H1 (cell line): Measurements from ENCODE around the gene RGS6. TPM values are rescaled to one million over a fixed set of nuclear protein-coding genes. Genes with fewer than 3 reads are reported as not detected.

Source experiments
- CTCF ChIA-PET: fragments of 300-600 bp; sonication (Branson Sonifier 250); formaldehyde crosslinking; loops from one replicate; lab custom pipeline; 2021; ENCODE audit not compliant: partially characterized antibody; lab: Charles Lee
- POLR2A ChIA-PET: fragments of 300-600 bp; sonication (Branson Sonifier 250); formaldehyde crosslinking; loops from one replicate; lab custom pipeline; 2021; ENCODE audit warnings: inconsistent platforms; ENCODE audit not compliant: partially characterized antibody; lab: Charles Lee
- DNase-seq, 2 experiments: peaks; one replicate each; pipeline versions ENCODE4 v3.0.0 to v3.0.0-alpha.2; 2010 to 2022; ENCODE audit warnings: low spot score in 2 of 2, low read depth in 1 of 2, mixed read lengths in 1 of 2
- FAIRE-seq: peaks from 2 replicates; lab custom pipeline; 2011; peaks lifted over from hg19 to GRCh38; lab: Jason Lieb, UNC
- H2AFZ ChIP-seq: 2 replicates; pipeline ENCODE4 v1.8.1; 2012; ENCODE audit warnings: low read length, inconsistent platforms
- H2AK5ac ChIP-seq: 2 replicates; pipeline ENCODE4 v1.6.1; 2013; ENCODE audit warnings: low read depth, low read length
- H2BK120ac ChIP-seq: replicated peaks from 2 replicates; pipeline ENCODE3; 2013; ENCODE audit warnings: low read depth, low read length, inconsistent platforms
- H2BK12ac ChIP-seq: 2 replicates; pipeline ENCODE4 v1.6.1; 2013; ENCODE audit warnings: low read depth, low read length
- H2BK15ac ChIP-seq: 2 replicates; pipeline ENCODE4 v1.6.1; 2013; ENCODE audit warnings: low read length
- H2BK20ac ChIP-seq: 2 replicates; pipeline ENCODE4 v1.6.1; 2013; ENCODE audit warnings: low read length
- H2BK5ac ChIP-seq: 2 replicates; pipeline ENCODE4 v1.6.1; 2013; ENCODE audit warnings: low read depth, low read length
- H3K14ac ChIP-seq: 2 replicates; pipeline ENCODE4 v1.6.1; 2013; ENCODE audit warnings: inconsistent platforms; ENCODE audit not compliant: insufficient read length
- H3K18ac ChIP-seq: 2 replicates; pipeline ENCODE4 v1.6.1; 2013; ENCODE audit warnings: low read length; ENCODE audit errors: extremely low read depth
- H3K23ac ChIP-seq: 2 replicates; pipeline ENCODE4 v1.6.1; 2013; ENCODE audit warnings: inconsistent platforms; ENCODE audit not compliant: insufficient read length
- H3K23me2 ChIP-seq: 2 replicates; pipeline ENCODE4 v1.6.1; 2013; ENCODE audit warnings: low read depth, low read length
- H3K27ac ChIP-seq: 2 replicates; pipeline ENCODE4 v1.6.1; 2011; ENCODE audit warnings: low read depth, low read length, inconsistent platforms
- H3K27me3 ChIP-seq, 4 experiments: replicated peaks in 1 of 4; 1 replicate in 1 of 4; 2 replicates in 3 of 4; pipeline versions ENCODE4 v1.6.1 to v1.8.1; 2011 to 2013; ENCODE audit warnings: low read length in 3 of 4, mild to moderate bottlenecking in 3 of 4, inconsistent platforms in 2 of 4, mixed read lengths in 2 of 4, moderate library complexity in 1 of 4; ENCODE audit not compliant: control insufficient read depth in 3 of 4, insufficient read depth in 3 of 4; ENCODE audit errors: extremely low read depth in 1 of 4
- H3K36me3 ChIP-seq, 4 experiments: 2 replicates each; pipeline versions ENCODE4 v1.6.1 to v1.8.1; 2011 to 2013; ENCODE audit warnings: mild to moderate bottlenecking in 4 of 4, low read length in 3 of 4, moderate library complexity in 2 of 4, control low read depth in 1 of 4, inconsistent platforms in 1 of 4; ENCODE audit not compliant: insufficient read depth in 4 of 4, control insufficient read depth in 2 of 4
- H3K4ac ChIP-seq: replicated peaks from 2 replicates; pipeline ENCODE3; 2013; ENCODE audit warnings: low read length, low read depth, mixed read lengths, inconsistent platforms; ENCODE audit not compliant: insufficient read length
- H3K4me1 ChIP-seq, 4 experiments: replicated peaks in 1 of 4; 1 replicate in 1 of 4; 2 replicates in 3 of 4; pipeline versions ENCODE4 v1.6.1 to v1.8.1; 2011 to 2013; ENCODE audit warnings: low read length in 3 of 4, inconsistent platforms in 2 of 4, mixed read lengths in 1 of 4; ENCODE audit not compliant: insufficient read depth in 4 of 4, control insufficient read depth in 3 of 4
- H3K4me2 ChIP-seq, 2 experiments: 2 replicates each; pipeline versions ENCODE4 v1.6.1 to v1.8.1; 2011 to 2013; ENCODE audit warnings: low read depth in 2 of 2, low read length in 2 of 2, control low read depth in 1 of 2, inconsistent platforms in 1 of 2, mild to moderate bottlenecking in 1 of 2; ENCODE audit not compliant: insufficient read depth in 1 of 2
- H3K4me3 ChIP-seq, 4 experiments: fragments of 200-600, 300-600 bp in 1 of 4; sonication (generic), shearing (Covaris generic), sonication (Bioruptor Twin) in 1 of 4; 2 replicates each; pipeline versions ENCODE4 v1.5.1 to v1.8.1; 2011 to 2016; ENCODE audit warnings: low read length in 4 of 4, low read depth in 3 of 4, control low read depth in 2 of 4, inconsistent platforms in 2 of 4, mild to moderate bottlenecking in 2 of 4, mixed read lengths in 1 of 4, moderate library complexity in 1 of 4; ENCODE audit not compliant: insufficient read depth in 2 of 4; ENCODE audit errors: extremely low read depth in 1 of 4
- H3K56ac ChIP-seq: replicated peaks from 2 replicates; pipeline ENCODE3; 2013; ENCODE audit warnings: low read depth, mild to moderate bottlenecking, mixed read lengths, low read length, inconsistent platforms; ENCODE audit not compliant: insufficient read length
- H3K79me1 ChIP-seq: 2 replicates; pipeline ENCODE4 v1.6.1; 2013; ENCODE audit warnings: low read depth, low read length, control low read depth
- H3K79me2 ChIP-seq, 2 experiments: 2 replicates each; pipeline versions ENCODE4 v1.6.1 to v1.8.1; 2012 to 2013; ENCODE audit warnings: low read length in 2 of 2, mild to moderate bottlenecking in 2 of 2, inconsistent platforms in 1 of 2; ENCODE audit not compliant: insufficient read depth in 2 of 2, control insufficient read depth in 1 of 2
- H3K9ac ChIP-seq, 4 experiments: replicated peaks in 1 of 4; 1 replicate in 1 of 4; 2 replicates in 3 of 4; pipeline versions ENCODE4 v1.6.1 to v1.8.1; 2011 to 2013; ENCODE audit warnings: low read depth in 3 of 4, low read length in 3 of 4, control low read depth in 2 of 4, mild to moderate bottlenecking in 2 of 4, moderate library complexity in 2 of 4, inconsistent platforms in 1 of 4; ENCODE audit errors: extremely low read depth in 1 of 4
- H3K9me3 ChIP-seq, 2 experiments: 2 replicates each; pipeline versions ENCODE4 v1.6.1 to v1.8.1; 2012 to 2013; ENCODE audit warnings: mild to moderate bottlenecking in 2 of 2, moderate library complexity in 2 of 2, control low read depth in 1 of 2, inconsistent platforms in 1 of 2, low read depth in 1 of 2, low read length in 1 of 2, mixed read lengths in 1 of 2; ENCODE audit not compliant: insufficient read depth in 2 of 2
- H4K20me1 ChIP-seq, 2 experiments: replicated peaks in 1 of 2; 2 replicates each; pipeline versions ENCODE3 to v1.8.1; 2011 to 2013; ENCODE audit warnings: inconsistent platforms in 2 of 2, low read length in 2 of 2, mild to moderate bottlenecking in 1 of 2; ENCODE audit not compliant: insufficient read depth in 2 of 2, control insufficient read depth in 1 of 2
- H4K5ac ChIP-seq: 2 replicates; pipeline ENCODE4 v1.6.1; 2013; ENCODE audit warnings: low read length, low read depth, mixed read lengths, inconsistent platforms; ENCODE audit not compliant: insufficient read length
- H4K8ac ChIP-seq: 2 replicates; pipeline ENCODE4 v1.8.0; 2013; ENCODE audit warnings: mild to moderate bottlenecking, moderate library complexity, low read length, inconsistent platforms; ENCODE audit not compliant: insufficient read depth; ENCODE audit errors: extremely low read depth
- H4K91ac ChIP-seq: replicated peaks from 2 replicates; pipeline ENCODE3; 2013; ENCODE audit warnings: low read length, mixed read lengths, inconsistent platforms; ENCODE audit not compliant: insufficient read length
- EZH2 ChIP-seq: fragments of 200-600 bp; sonication (generic); IDR thresholded peaks from 2 replicates; pipeline ENCODE4 v1.7.1; 2012; ENCODE audit warnings: low read depth, mild to moderate bottlenecking, moderate library complexity, low read length, inconsistent platforms; ENCODE audit not compliant: severe bottlenecking
- GABPA ChIP-seq: IDR thresholded peaks from 2 replicates; pipeline ENCODE4 v1.6.1; 2011; ENCODE audit warnings: mild to moderate bottlenecking, low read length, moderate library complexity, borderline replicate concordance; ENCODE audit not compliant: insufficient read depth
- PHF8 ChIP-seq: fragments of 200-600 bp; sonication (generic); conservative IDR thresholded peaks from 2 replicates; pipeline ENCODE4 v1.7.1; 2012; ENCODE audit warnings: low read depth, mild to moderate bottlenecking, inconsistent platforms, low read length, moderate library complexity
- RBBP5 ChIP-seq: IDR thresholded peaks from 2 replicates; pipeline ENCODE4 v1.7.1; 2012; ENCODE audit warnings: low read depth, mild to moderate bottlenecking, inconsistent platforms, low read length, moderate library complexity, borderline replicate concordance
- RNF2 ChIP-seq: fragments of 200-900, 300-1000 bp; sonication (generic); IDR thresholded peaks from 2 replicates; pipeline ENCODE4 v1.7.1; 2016; ENCODE audit warnings: borderline replicate concordance, low read depth, mild to moderate bottlenecking, antibody characterized with exemption, low read length; ENCODE audit not compliant: poor library complexity, severe bottlenecking; ENCODE audit errors: missing control alignments
- SP2 ChIP-seq: IDR thresholded peaks from 2 replicates; pipeline ENCODE4 v1.6.1; 2012; ENCODE audit warnings: mild to moderate bottlenecking, low read length, inconsistent platforms
- SUZ12 ChIP-seq: fragments of 200-600 bp; sonication (generic); IDR thresholded peaks from 2 replicates; pipeline ENCODE4 v1.6.1; 2012; ENCODE audit warnings: mild to moderate bottlenecking, inconsistent platforms, low read length, moderate library complexity, mixed read lengths
- WGBS, 2 experiments: shearing (Covaris generic) in 1 of 2; methylation state at CpG; one replicate each; pipeline versions ENCODE4 v1.1.6 to v1.1.7; 2013 to 2015; ENCODE audit warnings: low lambda C conversion rate in 2 of 2, mixed read lengths in 2 of 2, inconsistent platforms in 1 of 2, low coverage in 1 of 2, missing lambda C conversion rate in 1 of 2; ENCODE audit not compliant: insufficient replicate concordance in 2 of 2, insufficient coverage in 1 of 2, insufficient read length in 1 of 2; ENCODE audit errors: extremely low coverage in 1 of 2, missing lambda C conversion rate in 1 of 2; 5-methylcytosine and 5-hydroxymethylcytosine counted together
- polyA plus RNA-seq, 7 experiments: library from polyadenylated mRNA; depleted of rRNA in 3 of 7; stranded (reverse) in 5 of 7; unstranded in 2 of 7; fragments of >200 nt in 5 of 7; fragments of 200-250 nt in 2 of 7; gene quantifications; 1 replicate in 5 of 7; 2 replicates in 1 of 7; 4 replicates in 1 of 7; pipeline versions ENCODE4 v1.2.1 to v1.2.3, GENCODE V29; 2011 to 2013; ENCODE audit warnings: missing spikeins in 2 of 7, mixed read lengths in 2 of 7
- total RNA-seq: library from RNA; stranded (reverse); fragmentation: NEBNext Ultra II Directional; extraction: Animal tissue kit (Norgen Biotek cat#: 25700); gene quantifications from 2 replicates; pipeline ENCODE4 v1.2.1, GENCODE V29; 2021

RGS6 gene
- total and polyA plus RNA-seq, 2 of the 8 experiments (the other 6 are each of a cell fraction or from before 2014, with no cell fraction given) = 0.26 to 1.1 TPM

- Histone ChIP-seq H3K56ac (no peak overlapping the region), H3K14ac (no peak overlapping the region), H2BK15ac (no peak overlapping the region), H4K8ac (no peak overlapping the region), H3K36me3 (no peaks in the 10 kb centered on the region), H3K4ac (no peak overlapping the region), H2BK20ac (no peak overlapping the region), H2BK120ac (no peak overlapping the region), H4K5ac (no peak overlapping the region), H3K79me1 (no peaks in the 10 kb centered on the region), H2BK12ac (no peak overlapping the region), H3K27ac (no peak overlapping the region), H3K4me3 (no peak overlapping the region), H3K27me3 (no peaks in the 10 kb centered on the region), H2BK5ac (no peak overlapping the region), H3K4me1 (no peaks in the 10 kb centered on the region), H3K79me2 (no peaks in the 10 kb centered on the region), H4K91ac (no peak overlapping the region), H3K9ac (no peak overlapping the region), H2AK5ac (no peak overlapping the region), H3K9me3 (peaks cover 0 to 4% of the 10 kb centered on the region in 2 experiments; a peak in 2 of 4 replicates), H4K20me1 (no peaks in the 10 kb centered on the region), H3K18ac (no peak overlapping the region), H2AFZ (no peak overlapping the region), H3K4me2 (no peak overlapping the region), H3K23me2 (no peaks in the 10 kb centered on the region), H3K23ac (no peak overlapping the region)
- FAIRE-seq = no peak
- no peak for DNase-seq
- 83% methylated on average over 5 of the region's 5 CpGs; no CpG with 5 or more reads in 1 of the 2 experiments for WGBS, 2 experiments
- ChIA-PET POLR2A (no interaction called here), CTCF (no interaction called here)
- TF ChIP-seq PHF8 (no peak), RNF2 (no peak), SP2 (no peak), SUZ12 (no peak), EZH2 (no peak), RBBP5 (no peak), GABPA (no peak)
Measured at GRCh38 chr14:72270147-72270727, 338.0 kb downstream of the RGS6 start.
